Fibroblast of villous mesenchyme (primary cell): ENCODE data around the gene TOMM34. TPM values are rescaled to one million over a fixed set of nuclear protein-coding genes. Genes with fewer than 3 reads are reported as not detected.

Source experiments
- DNase-seq: peaks from one replicate; pipeline ENCODE4 v3.0.0-alpha.2; 2010; ENCODE audit warnings: low read depth
- H3K4me3 ChIP-seq: 2 replicates; pipeline ENCODE4 v1.5.1; 2011; ENCODE audit warnings: low read depth, mild to moderate bottlenecking, low read length
- CTCF ChIP-seq: IDR thresholded peaks from 2 replicates; pipeline ENCODE4 v1.5.1; 2012; ENCODE audit warnings: low read depth, mild to moderate bottlenecking, low read length; ENCODE audit not compliant: insufficient read depth
- total RNA-seq: library from RNA; depleted of rRNA; stranded (reverse); fragments of >200 nt; gene quantifications from 2 replicates; pipeline ENCODE4 v1.2.3, GENCODE V29; 2012

TOMM34 gene
- total RNA-seq, 1 donor, result 22.0 TPM

GRCh38 chr20:44990425-44990824 is 30.2 kb upstream of the TOMM34 start:
- H3K4me3 ChIP-seq, result peak overlapping the region; percentile 28
- no peak for TF ChIP-seq CTCF
- peak; percentile 38 for DNase-seq

GRCh38 chr20:44988631-44989171 is 28.5 kb upstream of the TOMM34 start:
- no peak for DNase-seq
- TF ChIP-seq CTCF, result no peak

GRCh38 chr20:44983093-44983674 is 23.0 kb upstream of the TOMM34 start:
- no peak for DNase-seq
- no peak overlapping the region for H3K4me3 ChIP-seq
- TF ChIP-seq CTCF, result no peak

More at GRCh38 chr20:44988631-44989171, 28.5 kb upstream of the TOMM34 start:
- no peak overlapping the region for H3K4me3 ChIP-seq

GRCh38 chr20:44981736-44982406 is 21.7 kb upstream of the TOMM34 start:
- no peak for TF ChIP-seq CTCF
- DNase-seq, result no peak
- H3K4me3 ChIP-seq, result no peak overlapping the region

GRCh38 chr20:44979090-44979621 is 19.0 kb upstream of the TOMM34 start:
- DNase-seq, result peak; percentile 71
- no peak overlapping the region for H3K4me3 ChIP-seq
- TF ChIP-seq CTCF, result no peak

- DNase-seq, result no peak
Measured at GRCh38 chr20:44976698-44977097, 16.5 kb upstream of the TOMM34 start.

More at GRCh38 chr20:44976698-44977097, 16.5 kb upstream of the TOMM34 start:
- no peak overlapping the region for H3K4me3 ChIP-seq
- TF ChIP-seq CTCF, result no peak
